ENCODE measurements around the gene EIF4ENIF1. TPM values are rescaled to one million over a fixed set of nuclear protein-coding genes. Genes with fewer than 3 reads are reported as not detected.
"Not testable (repeated sequence)": the region's sequence is repeated elsewhere in the genome, so short reads cannot be mapped to it uniquely, and the experiment has no call there.

Gene EIF4ENIF1
- total RNA-seq, 4 donors from 2014 or later, result 10.1 to 19.6 (median 15.1) TPM

DNA sequence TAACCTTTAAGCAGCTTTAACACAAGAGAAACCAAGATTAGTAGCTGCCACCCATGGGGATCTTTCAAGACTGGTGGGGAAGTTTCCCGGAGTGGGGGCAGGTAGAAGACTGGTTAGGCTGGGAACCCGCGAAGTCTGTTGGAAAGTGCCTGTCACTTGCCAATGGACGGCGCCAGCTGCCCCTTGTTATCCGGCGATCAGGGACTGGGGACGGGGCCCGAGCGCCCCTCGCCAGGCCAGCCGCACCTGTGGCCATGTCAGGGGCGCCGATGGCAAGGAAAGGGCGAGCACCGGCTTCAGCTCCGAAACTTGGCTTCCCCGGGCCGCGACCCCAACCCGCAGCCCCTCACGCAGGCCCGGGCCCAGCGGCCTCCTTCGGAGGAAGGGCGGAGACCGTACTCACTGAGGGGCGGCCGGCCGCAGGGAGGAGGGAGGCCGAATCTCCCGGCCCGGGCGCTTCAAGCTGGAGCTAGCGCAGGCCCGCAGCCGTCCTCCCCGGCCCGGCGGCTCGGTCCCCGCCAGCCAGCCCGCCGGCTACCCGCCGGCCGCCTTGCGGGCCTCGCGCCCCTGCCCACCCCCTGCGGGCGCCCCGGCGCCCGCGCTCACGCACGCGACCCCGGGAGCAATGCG is 539 bp downstream of the EIF4ENIF1 start:
- TF ChIP-seq, protein P1, sequence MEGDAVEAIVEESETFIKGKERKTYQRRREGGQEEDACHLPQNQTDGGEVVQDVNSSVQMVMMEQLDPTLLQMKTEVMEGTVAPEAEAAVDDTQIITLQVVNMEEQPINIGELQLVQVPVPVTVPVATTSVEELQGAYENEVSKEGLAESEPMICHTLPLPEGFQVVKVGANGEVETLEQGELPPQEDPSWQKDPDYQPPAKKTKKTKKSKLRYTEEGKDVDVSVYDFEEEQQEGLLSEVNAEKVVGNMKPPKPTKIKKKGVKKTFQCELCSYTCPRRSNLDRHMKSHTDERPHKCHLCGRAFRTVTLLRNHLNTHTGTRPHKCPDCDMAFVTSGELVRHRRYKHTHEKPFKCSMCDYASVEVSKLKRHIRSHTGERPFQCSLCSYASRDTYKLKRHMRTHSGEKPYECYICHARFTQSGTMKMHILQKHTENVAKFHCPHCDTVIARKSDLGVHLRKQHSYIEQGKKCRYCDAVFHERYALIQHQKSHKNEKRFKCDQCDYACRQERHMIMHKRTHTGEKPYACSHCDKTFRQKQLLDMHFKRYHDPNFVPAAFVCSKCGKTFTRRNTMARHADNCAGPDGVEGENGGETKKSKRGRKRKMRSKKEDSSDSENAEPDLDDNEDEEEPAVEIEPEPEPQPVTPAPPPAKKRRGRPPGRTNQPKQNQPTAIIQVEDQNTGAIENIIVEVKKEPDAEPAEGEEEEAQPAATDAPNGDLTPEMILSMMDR (IDR thresholded peaks at IDR 0.05 in 4 of 5, conservative IDR thresholded peaks at IDR 0.05 in 1 of 5), result no peak
- TF ChIP-seq POLR2A (IDR thresholded peaks at IDR 0.05), result no peak
- intact Hi-C loops (cut with DNase I; ENCODE audit: low total_unique reads) (loop anchor here (2.0 kb wide), 1 partner anchor 90 kb away; the partner anchor contains the start of gene DRG1), in situ Hi-C loops (cut with MboI; ENCODE audit: low sequenced_read_pairs in 4 of 4) (no loop called here)
- peaks cover 0 to 37% of the 10 kb centered on the region in 2 donors for H3K36me3 ChIP-seq
- no peaks in the 10 kb centered on the region for H3K9me3 ChIP-seq
- H3K4me1 ChIP-seq, result peaks cover 22 to 25% of the 10 kb centered on the region in 2 donors
- H3K4me3 ChIP-seq, result peak overlapping the region; percentile 61 to 83 (median 78)
- DNase-seq (peak in 1 of 2 donors; percentile 4), ATAC-seq (peak; percentile 28 to 50)
- no peaks in the 10 kb centered on the region for H3K27me3 ChIP-seq
- peak overlapping the region; percentile 86 to 99 (median 94) for H3K27ac ChIP-seq

DNA sequence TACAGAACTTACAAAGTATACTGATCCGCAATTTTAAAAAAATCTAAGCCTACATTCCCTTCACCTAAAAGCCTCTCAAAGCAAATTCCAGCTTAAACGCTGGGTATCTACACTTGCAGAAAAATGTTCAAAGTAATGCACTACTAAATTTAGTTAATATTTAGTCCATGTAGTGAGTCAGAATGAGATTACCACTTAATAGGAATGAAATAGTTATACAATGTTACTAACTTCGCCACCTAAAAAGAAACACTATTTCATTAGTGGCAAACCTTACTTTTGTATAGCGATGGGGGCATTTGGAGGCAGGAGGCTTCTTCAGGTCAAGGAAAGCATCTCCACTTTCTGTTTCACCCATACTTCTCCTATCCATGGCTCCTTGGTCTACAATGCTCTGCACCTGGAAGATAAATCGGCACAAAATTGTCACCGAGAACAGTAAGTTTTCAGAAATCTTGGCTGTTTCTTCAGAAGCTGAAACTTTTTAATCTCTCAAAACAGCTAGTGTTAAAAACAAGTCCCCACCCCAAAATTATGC is 1.2 kb downstream of the EIF4ENIF1 start:
- intact Hi-C loops (cut with DNase I; ENCODE audit: low total_unique reads), result loop anchor here (2.0 kb wide), 1 partner anchor 90 kb away; the partner anchor contains the start of gene DRG1
- in situ Hi-C loops (cut with MboI; ENCODE audit: low sequenced_read_pairs in 4 of 4), result no loop called here
- peaks cover 22 to 24% of the 10 kb centered on the region in 2 donors for H3K4me1 ChIP-seq
- no peaks in the 10 kb centered on the region for H3K9me3 ChIP-seq
- peak overlapping the region; percentile 86 to 99 (median 94) for H3K27ac ChIP-seq
- no peak for DNase-seq
- no peaks in the 10 kb centered on the region for H3K27me3 ChIP-seq
- TF ChIP-seq POLR2A (IDR thresholded peaks at IDR 0.05), result no peak
- TF ChIP-seq, protein P1 (IDR thresholded peaks at IDR 0.05 in 4 of 5, conservative IDR thresholded peaks at IDR 0.05 in 1 of 5), result no peak
- peaks cover 0 to 43% of the 10 kb centered on the region in 2 donors for H3K36me3 ChIP-seq
- peak overlapping the region; percentile 61 to 83 (median 78) for H3K4me3 ChIP-seq
- ATAC-seq, result no peak

DNA sequence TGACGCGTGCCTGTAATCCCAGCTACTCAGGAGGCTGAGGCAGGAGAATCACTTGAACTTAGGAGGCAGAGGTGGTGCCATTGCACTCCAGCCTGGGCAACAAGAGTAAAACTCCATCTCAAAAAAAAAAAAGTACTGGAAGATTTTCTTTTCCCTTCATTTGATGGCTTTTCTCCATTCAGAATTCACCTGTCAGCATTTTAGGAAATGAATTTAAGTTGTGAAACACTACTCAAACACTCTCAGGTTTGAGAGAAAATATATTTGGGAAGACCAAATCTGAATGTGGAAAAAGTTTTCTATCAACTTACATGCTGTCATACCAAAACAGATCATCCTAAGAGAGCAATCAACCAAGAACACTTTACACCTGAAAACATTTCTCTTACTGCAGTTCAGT is 2.7 kb downstream of the EIF4ENIF1 start:
- no peaks in the 10 kb centered on the region for H3K9me3 ChIP-seq
- no peak for ATAC-seq
- no peak overlapping the region for H3K27ac ChIP-seq
- intact Hi-C loops (cut with DNase I; ENCODE audit: low total_unique reads), result no loop called here
- H3K4me3 ChIP-seq, result no peak overlapping the region
- peaks cover 0 to 43% of the 10 kb centered on the region in 2 donors for H3K36me3 ChIP-seq
- in situ Hi-C loops (cut with MboI; ENCODE audit: low sequenced_read_pairs in 4 of 4), result no loop called here
- no peak for DNase-seq
- TF ChIP-seq, protein P1 (IDR thresholded peaks at IDR 0.05 in 4 of 5, conservative IDR thresholded peaks at IDR 0.05 in 1 of 5), result no peak
- no peak for TF ChIP-seq POLR2A (IDR thresholded peaks at IDR 0.05)
- peaks cover 22 to 24% of the 10 kb centered on the region in 2 donors for H3K4me1 ChIP-seq
- no peaks in the 10 kb centered on the region for H3K27me3 ChIP-seq

DNA sequence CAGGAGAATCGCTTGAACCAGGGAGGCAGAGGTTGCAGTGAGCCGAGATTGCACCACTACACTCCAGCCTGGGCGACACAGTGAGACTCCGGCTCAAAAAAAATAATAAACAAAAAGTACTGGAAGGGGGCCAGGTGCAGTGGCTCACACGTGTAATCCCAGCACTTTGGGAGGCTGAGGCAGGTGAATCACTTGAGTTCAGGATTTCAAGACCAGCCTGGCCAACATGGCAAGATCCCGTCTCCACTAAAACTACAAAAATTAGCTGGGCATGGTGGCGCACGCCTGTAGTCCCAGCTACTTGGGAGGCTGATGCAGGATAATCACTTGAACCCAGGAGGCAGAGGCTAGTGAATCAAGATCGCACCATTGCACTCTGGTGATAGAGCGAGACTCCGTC is 3.3 kb downstream of the EIF4ENIF1 start:
- not testable (repeated sequence) for ATAC-seq

DNA sequence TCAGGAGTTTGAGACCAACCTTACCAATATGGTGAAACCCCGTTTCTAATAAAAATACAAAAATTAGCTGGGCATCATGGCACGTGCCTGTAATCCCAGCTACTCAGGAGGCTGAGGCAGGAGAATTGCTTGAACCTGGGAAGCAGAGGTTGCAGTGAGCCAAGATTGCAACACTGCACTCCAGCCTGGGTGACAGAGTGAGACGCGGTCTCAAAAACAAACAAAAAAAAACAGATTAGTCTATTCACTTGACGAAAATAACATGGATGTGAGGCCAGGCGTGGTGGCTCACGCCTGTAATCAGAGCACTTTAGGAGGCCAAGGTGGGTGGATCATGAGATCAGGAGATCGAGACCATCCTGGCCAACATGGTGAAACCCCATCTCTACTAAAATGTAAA is 7.2 kb downstream of the EIF4ENIF1 start:
- ATAC-seq; H3K4me1 ChIP-seq; intact Hi-C loops (cut with DNase I; ENCODE audit: low total_unique reads); H3K27ac ChIP-seq; H3K27me3 ChIP-seq; DNase-seq; H3K9me3 ChIP-seq; H3K4me3 ChIP-seq; in situ Hi-C loops (cut with MboI; ENCODE audit: low sequenced_read_pairs in 4 of 4): not testable (repeated sequence)
- H3K36me3 ChIP-seq, result peaks cover 0 to 44% of the 10 kb centered on the region in 2 donors

More for the DNA sequence above, 3.3 kb downstream of the EIF4ENIF1 start:
- H3K4me3 ChIP-seq; DNase-seq; H3K27ac ChIP-seq; in situ Hi-C loops (cut with MboI; ENCODE audit: low sequenced_read_pairs in 4 of 4); intact Hi-C loops (cut with DNase I; ENCODE audit: low total_unique reads); H3K9me3 ChIP-seq; H3K27me3 ChIP-seq: not testable (repeated sequence)
- H3K36me3 ChIP-seq, result peaks cover 0 to 43% of the 10 kb centered on the region in 2 donors
- H3K4me1 ChIP-seq, result peaks cover 20 to 22% of the 10 kb centered on the region in 2 donors

Data from gastrocnemius medialis (tissue), 4 donors.